Measurements from ENCODE around the gene TARS1. TPM values are rescaled to one million over a fixed set of nuclear protein-coding genes. Genes with fewer than 3 reads are reported as not detected.

Gene TARS1
- total RNA-seq, 1 experiment from 2014 or later, result 304 TPM

DNA sequence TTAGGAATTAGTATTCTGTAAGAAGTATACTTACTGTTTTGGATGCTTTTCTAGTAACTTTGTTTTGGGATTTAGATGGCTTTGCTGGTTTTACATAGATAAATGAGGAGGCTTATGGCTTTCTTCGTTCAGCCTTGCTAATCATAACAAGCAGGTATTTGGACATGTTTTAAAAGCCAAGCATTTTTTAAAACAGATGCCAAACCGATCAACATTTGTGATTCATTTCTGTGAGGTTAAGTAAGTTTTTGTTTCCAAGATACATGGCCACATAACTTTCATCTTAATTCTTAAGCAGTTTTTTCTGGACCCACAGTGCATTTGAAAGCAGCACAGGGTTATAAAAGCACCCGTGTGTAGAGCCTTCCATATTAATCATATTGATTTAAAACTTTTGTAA is 21.7 kb downstream of the TARS1 start (continued):
- TF ChIP-seq, protein P1, sequence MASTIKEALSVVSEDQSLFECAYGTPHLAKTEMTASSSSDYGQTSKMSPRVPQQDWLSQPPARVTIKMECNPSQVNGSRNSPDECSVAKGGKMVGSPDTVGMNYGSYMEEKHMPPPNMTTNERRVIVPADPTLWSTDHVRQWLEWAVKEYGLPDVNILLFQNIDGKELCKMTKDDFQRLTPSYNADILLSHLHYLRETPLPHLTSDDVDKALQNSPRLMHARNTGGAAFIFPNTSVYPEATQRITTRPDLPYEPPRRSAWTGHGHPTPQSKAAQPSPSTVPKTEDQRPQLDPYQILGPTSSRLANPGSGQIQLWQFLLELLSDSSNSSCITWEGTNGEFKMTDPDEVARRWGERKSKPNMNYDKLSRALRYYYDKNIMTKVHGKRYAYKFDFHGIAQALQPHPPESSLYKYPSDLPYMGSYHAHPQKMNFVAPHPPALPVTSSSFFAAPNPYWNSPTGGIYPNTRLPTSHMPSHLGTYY (CRISPR knock-in tag; IDR thresholded peaks at IDR 0.05), result no peak

DNA sequence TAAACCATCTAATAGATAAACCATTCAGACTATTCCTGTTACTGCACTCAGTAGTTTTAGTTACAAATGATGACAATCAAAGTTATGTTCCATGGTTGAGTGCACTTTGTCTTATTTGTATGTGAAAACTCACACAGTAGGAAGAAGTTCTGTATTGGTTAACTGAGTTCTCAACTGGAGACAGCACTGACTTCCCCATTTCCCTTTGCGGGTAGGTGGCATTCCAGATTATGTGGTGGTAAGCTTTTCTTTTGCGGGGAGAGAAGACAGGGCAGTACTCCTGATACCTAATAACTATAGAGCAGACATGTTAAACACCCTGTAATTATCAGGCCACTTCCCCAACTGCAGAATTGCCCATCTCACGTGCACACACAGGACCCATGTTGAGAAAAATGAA is 24.4 kb downstream of the TARS1 start:
- H3K27me3 Mint-ChIP-seq (ENCODE audit: low read depth), result no peaks in the 10 kb centered on the region
- no peak for ATAC-seq
- peaks cover 1% of the 10 kb centered on the region for H3K4me1 Mint-ChIP-seq
- H3K36me3 Mint-ChIP-seq, result peaks cover 95% of the 10 kb centered on the region
- TF ChIP-seq, protein P2, sequence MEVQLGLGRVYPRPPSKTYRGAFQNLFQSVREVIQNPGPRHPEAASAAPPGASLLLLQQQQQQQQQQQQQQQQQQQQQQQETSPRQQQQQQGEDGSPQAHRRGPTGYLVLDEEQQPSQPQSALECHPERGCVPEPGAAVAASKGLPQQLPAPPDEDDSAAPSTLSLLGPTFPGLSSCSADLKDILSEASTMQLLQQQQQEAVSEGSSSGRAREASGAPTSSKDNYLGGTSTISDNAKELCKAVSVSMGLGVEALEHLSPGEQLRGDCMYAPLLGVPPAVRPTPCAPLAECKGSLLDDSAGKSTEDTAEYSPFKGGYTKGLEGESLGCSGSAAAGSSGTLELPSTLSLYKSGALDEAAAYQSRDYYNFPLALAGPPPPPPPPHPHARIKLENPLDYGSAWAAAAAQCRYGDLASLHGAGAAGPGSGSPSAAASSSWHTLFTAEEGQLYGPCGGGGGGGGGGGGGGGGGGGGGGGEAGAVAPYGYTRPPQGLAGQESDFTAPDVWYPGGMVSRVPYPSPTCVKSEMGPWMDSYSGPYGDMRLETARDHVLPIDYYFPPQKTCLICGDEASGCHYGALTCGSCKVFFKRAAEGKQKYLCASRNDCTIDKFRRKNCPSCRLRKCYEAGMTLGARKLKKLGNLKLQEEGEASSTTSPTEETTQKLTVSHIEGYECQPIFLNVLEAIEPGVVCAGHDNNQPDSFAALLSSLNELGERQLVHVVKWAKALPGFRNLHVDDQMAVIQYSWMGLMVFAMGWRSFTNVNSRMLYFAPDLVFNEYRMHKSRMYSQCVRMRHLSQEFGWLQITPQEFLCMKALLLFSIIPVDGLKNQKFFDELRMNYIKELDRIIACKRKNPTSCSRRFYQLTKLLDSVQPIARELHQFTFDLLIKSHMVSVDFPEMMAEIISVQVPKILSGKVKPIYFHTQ (CRISPR knock-in tag; IDR thresholded peaks at IDR 0.05), result no peak
- no peak for TF ChIP-seq KAT7 (CRISPR knock-in tag; IDR thresholded peaks at IDR 0.05; ENCODE audit: borderline replicate concordance)
- no peak overlapping the region for H3K4me3 Mint-ChIP-seq
- no peaks in the 10 kb centered on the region for H3K9me3 Mint-ChIP-seq
- POLR2A ChIA-PET, result no interaction called here
- CTCF ChIA-PET, result no interaction called here
- H3K27ac Mint-ChIP-seq, result peak overlapping the region; percentile 80; the same call in 1 of the 2 replicates
- no peak for DNase-seq (ENCODE audit: low spot score)

DNA sequence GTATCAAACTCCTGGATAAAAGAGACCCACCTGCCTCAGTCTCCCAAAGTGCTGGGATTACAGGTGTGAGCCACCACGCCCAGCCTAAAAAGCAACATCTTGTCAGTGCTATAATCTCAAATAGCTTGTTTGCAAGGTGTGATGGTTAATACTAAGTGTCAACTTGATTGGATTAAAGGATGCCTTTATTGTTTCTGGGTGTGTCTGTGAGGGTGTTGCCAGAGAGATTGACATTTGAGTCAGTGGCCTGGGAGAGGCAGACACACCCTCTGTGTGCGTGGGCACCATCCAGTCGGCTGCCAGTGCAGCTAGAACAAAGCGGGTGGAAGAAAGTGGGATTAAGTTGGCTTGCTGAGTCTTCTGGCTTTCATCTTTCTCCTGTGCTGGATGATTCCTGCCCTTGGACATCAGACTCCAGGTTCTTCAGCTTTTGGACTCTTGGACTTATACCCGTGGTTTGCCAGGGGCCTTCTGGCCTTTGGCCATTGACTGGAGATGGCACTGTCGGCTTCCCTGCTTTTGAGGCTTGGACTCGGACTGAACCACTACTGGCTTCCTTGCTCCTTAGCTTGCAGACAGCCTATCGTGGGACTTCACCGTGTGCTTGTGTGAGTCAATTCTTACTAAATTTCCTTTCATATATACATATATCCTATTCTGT is 28.1 kb downstream of the TARS1 start:
- POLR2A ChIA-PET, result interaction anchor here (0.7 kb wide), 1 partner anchor 527 kb away, joined by 4 read pairs; no protein-coding TSS in a partner anchor
- Mint-ChIP-seq H3K27me3 (ENCODE audit: low read depth) (no peaks in the 10 kb centered on the region), H3K9me3 (peaks cover 3% of the 10 kb centered on the region), H3K36me3 (peaks cover 91% of the 10 kb centered on the region), H3K4me1 (peaks cover 22% of the 10 kb centered on the region), H3K27ac (no peak overlapping the region), H3K4me3 (no peak overlapping the region)
- TF ChIP-seq TEAD4 (CRISPR knock-in tag; IDR thresholded peaks at IDR 0.05) (no peak), ZNF232 (CRISPR knock-in tag; IDR thresholded peaks at IDR 0.05) (no peak), EMX1 (CRISPR knock-in tag; IDR thresholded peaks at IDR 0.05) (no peak), SP1 (CRISPR knock-in tag; conservative IDR thresholded peaks at IDR 0.05) (no peak), FOXJ3 (CRISPR knock-in tag; IDR thresholded peaks at IDR 0.05; ENCODE audit: borderline replicate concordance) (no peak), PRRX2 (CRISPR knock-in tag; IDR thresholded peaks at IDR 0.05) (no peak), ZNF121 (CRISPR knock-in tag; IDR thresholded peaks at IDR 0.05) (no peak), GRHL2 (CRISPR knock-in tag; IDR thresholded peaks at IDR 0.05; ENCODE audit: insufficient replicate concordance, severe bottlenecking) (no peak)
- TF ChIP-seq, protein P2 (CRISPR knock-in tag; IDR thresholded peaks at IDR 0.05), result no peak
- TF ChIP-seq, protein P3, sequence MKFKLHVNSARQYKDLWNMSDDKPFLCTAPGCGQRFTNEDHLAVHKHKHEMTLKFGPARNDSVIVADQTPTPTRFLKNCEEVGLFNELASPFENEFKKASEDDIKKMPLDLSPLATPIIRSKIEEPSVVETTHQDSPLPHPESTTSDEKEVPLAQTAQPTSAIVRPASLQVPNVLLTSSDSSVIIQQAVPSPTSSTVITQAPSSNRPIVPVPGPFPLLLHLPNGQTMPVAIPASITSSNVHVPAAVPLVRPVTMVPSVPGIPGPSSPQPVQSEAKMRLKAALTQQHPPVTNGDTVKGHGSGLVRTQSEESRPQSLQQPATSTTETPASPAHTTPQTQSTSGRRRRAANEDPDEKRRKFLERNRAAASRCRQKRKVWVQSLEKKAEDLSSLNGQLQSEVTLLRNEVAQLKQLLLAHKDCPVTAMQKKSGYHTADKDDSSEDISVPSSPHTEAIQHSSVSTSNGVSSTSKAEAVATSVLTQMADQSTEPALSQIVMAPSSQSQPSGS (CRISPR knock-in tag; IDR thresholded peaks at IDR 0.05; ENCODE audit: borderline replicate concordance, low read depth), result no peak
- TF ChIP-seq, protein P1 (CRISPR knock-in tag; IDR thresholded peaks at IDR 0.05), result no peak
- TF ChIP-seq, protein P4, sequence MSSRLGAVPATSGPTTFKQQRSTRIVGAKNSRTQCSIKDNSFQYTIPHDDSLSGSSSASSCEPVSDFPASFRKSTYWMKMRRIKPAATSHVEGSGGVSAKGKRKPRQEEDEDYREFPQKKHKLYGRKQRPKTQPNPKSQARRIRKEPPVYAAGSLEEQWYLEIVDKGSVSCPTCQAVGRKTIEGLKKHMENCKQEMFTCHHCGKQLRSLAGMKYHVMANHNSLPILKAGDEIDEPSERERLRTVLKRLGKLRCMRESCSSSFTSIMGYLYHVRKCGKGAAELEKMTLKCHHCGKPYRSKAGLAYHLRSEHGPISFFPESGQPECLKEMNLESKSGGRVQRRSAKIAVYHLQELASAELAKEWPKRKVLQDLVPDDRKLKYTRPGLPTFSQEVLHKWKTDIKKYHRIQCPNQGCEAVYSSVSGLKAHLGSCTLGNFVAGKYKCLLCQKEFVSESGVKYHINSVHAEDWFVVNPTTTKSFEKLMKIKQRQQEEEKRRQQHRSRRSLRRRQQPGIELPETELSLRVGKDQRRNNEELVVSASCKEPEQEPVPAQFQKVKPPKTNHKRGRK (CRISPR knock-in tag; IDR thresholded peaks at IDR 0.05; ENCODE audit: borderline replicate concordance), result no peak
- TF ChIP-seq, protein P5, sequence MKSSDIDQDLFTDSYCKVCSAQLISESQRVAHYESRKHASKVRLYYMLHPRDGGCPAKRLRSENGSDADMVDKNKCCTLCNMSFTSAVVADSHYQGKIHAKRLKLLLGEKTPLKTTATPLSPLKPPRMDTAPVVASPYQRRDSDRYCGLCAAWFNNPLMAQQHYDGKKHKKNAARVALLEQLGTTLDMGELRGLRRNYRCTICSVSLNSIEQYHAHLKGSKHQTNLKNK (CRISPR knock-in tag; IDR thresholded peaks at IDR 0.05), result no peak
- TF ChIP-seq, protein P6, sequence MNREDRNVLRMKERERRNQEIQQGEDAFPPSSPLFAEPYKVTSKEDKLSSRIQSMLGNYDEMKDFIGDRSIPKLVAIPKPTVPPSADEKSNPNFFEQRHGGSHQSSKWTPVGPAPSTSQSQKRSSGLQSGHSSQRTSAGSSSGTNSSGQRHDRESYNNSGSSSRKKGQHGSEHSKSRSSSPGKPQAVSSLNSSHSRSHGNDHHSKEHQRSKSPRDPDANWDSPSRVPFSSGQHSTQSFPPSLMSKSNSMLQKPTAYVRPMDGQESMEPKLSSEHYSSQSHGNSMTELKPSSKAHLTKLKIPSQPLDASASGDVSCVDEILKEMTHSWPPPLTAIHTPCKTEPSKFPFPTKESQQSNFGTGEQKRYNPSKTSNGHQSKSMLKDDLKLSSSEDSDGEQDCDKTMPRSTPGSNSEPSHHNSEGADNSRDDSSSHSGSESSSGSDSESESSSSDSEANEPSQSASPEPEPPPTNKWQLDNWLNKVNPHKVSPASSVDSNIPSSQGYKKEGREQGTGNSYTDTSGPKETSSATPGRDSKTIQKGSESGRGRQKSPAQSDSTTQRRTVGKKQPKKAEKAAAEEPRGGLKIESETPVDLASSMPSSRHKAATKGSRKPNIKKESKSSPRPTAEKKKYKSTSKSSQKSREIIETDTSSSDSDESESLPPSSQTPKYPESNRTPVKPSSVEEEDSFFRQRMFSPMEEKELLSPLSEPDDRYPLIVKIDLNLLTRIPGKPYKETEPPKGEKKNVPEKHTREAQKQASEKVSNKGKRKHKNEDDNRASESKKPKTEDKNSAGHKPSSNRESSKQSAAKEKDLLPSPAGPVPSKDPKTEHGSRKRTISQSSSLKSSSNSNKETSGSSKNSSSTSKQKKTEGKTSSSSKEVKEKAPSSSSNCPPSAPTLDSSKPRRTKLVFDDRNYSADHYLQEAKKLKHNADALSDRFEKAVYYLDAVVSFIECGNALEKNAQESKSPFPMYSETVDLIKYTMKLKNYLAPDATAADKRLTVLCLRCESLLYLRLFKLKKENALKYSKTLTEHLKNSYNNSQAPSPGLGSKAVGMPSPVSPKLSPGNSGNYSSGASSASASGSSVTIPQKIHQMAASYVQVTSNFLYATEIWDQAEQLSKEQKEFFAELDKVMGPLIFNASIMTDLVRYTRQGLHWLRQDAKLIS (CRISPR knock-in tag; IDR thresholded peaks at IDR 0.05; ENCODE audit: borderline replicate concordance), result no peak
- CTCF ChIA-PET, result no interaction called here
- ATAC-seq, result no peak
- no peak for DNase-seq (ENCODE audit: low spot score)

Measured in WTC11 (cell line).